K562 (cell line): ENCODE data around the gene KMT2A. TPM values are rescaled to one million over a fixed set of nuclear protein-coding genes. Genes with fewer than 3 reads are reported as not detected.

Experiments
- ATAC-seq: fragments of 200-7000 bp; cut with Tn5 transposase; 3 replicates; pipeline ENCODE4 v1.9.1; 2020; ENCODE audit warnings: moderate library complexity
- BruUV-seq: library from RNA; stranded (reverse); fragments of 400-500 nt; replicated peaks from 2 replicates; lab custom pipeline; 2021; lab: Mats Ljungman, UMichigan
- CTCF ChIA-PET: fragments of 300-600 bp; formaldehyde crosslinking; extraction: SDS; loops from one replicate; lab custom pipeline; 2021; ENCODE audit warnings: low intra/inter-chr PET ratio; lab: Yijun Ruan, JAX
- POLR2A ChIA-PET: fragments of 300-600, 350-650 bp; sonication (Branson Sonifier 250); formaldehyde crosslinking; extraction: SDS; loops from one replicate; lab custom pipeline; 2021; ENCODE audit warnings: antibody characterized with exemption, inconsistent platforms; lab: Yijun Ruan, JAX
- DNase-seq, 4 experiments: peaks; one replicate each; pipeline versions ENCODE4 v3.0.0 to v3.0.0-alpha.2; 2011 to 2018; ENCODE audit warnings: low spot score in 3 of 4, mixed read lengths in 3 of 4; ENCODE audit errors: extremely low read depth in 1 of 4
- FAIRE-seq: peaks from 2 replicates; lab custom pipeline; 2011; peaks lifted over from hg19 to GRCh38; lab: Jason Lieb, UNC
- H2AFZ ChIP-seq: 2 replicates; pipeline ENCODE4 v1.6.0; 2011; ENCODE audit warnings: low read depth, low read length, control low read depth, inconsistent platforms
- H3K27ac ChIP-seq: fragments of 200-600 bp; 3 replicates; pipeline ENCODE4 v1.8.0; 2011; ENCODE audit warnings: low read depth, mild to moderate bottlenecking, control low read depth, inconsistent platforms, low read length, moderate library complexity, mixed read lengths; ENCODE audit errors: extremely low read depth
- H3K27me3 ChIP-seq, 2 experiments: fragments of 300-600 bp in 1 of 2; 2 replicates in 1 of 2; 3 replicates in 1 of 2; pipeline versions ENCODE4 v1.6.0 to v1.8.0; 2011; ENCODE audit warnings: inconsistent platforms in 2 of 2, low read length in 2 of 2, mild to moderate bottlenecking in 1 of 2, mixed read lengths in 1 of 2, moderate library complexity in 1 of 2; ENCODE audit not compliant: control insufficient read depth in 2 of 2, insufficient read depth in 2 of 2
- H3K36me3 ChIP-seq: fragments of 300-600 bp; 3 replicates; pipeline ENCODE4 v1.8.0; 2011; ENCODE audit warnings: mild to moderate bottlenecking, low read length, inconsistent platforms; ENCODE audit not compliant: control insufficient read depth, insufficient read depth
- H3K4me1 ChIP-seq, 2 experiments: fragments of 200-600 bp in 1 of 2; replicated peaks in 1 of 2; 2 replicates in 1 of 2; 3 replicates in 1 of 2; pipeline versions ENCODE4 v1.5.1 to v1.8.0; 2011; ENCODE audit warnings: inconsistent platforms in 2 of 2, low read length in 2 of 2, mild to moderate bottlenecking in 1 of 2, mixed read lengths in 1 of 2, moderate library complexity in 1 of 2; ENCODE audit not compliant: control insufficient read depth in 2 of 2, insufficient read depth in 2 of 2
- H3K4me2 ChIP-seq: 2 replicates; pipeline ENCODE4 v1.6.1; 2011; ENCODE audit warnings: low read length, control low read depth, inconsistent platforms, mixed read lengths; ENCODE audit not compliant: insufficient read depth
- H3K4me3 ChIP-seq: fragments of 200-600 bp; sonication (generic), shearing (Covaris generic); 2 replicates; pipeline ENCODE4 v1.5.1; 2016; ENCODE audit warnings: control low read depth, inconsistent platforms
- H3K79me2 ChIP-seq: fragments of 200-600 bp; 3 replicates; pipeline ENCODE4 v1.8.0; 2011; ENCODE audit warnings: low read length, inconsistent platforms; ENCODE audit not compliant: control insufficient read depth, insufficient read depth
- H3K9ac ChIP-seq, 2 experiments: 2 replicates each; pipeline versions ENCODE4 v1.6.0 to v1.6.1; 2011; ENCODE audit warnings: low read depth in 2 of 2, low read length in 2 of 2, control low read depth in 1 of 2, inconsistent platforms in 1 of 2, mild to moderate bottlenecking in 1 of 2, mixed read lengths in 1 of 2; ENCODE audit not compliant: insufficient read depth in 1 of 2
- H3K9me1 ChIP-seq: one replicate; pipeline ENCODE4 v1.6.0; 2011; ENCODE audit warnings: inconsistent platforms, mild to moderate bottlenecking, low read length, moderate library complexity; ENCODE audit not compliant: control insufficient read depth, insufficient read depth
- H3K9me3 ChIP-seq: replicated peaks from 2 replicates; pipeline ENCODE4 v1.5.1; 2011; ENCODE audit warnings: low read depth, low read length, inconsistent platforms; ENCODE audit not compliant: control insufficient read depth, insufficient read depth
- H4K20me1 ChIP-seq: replicated peaks from 2 replicates; pipeline ENCODE4 v1.6.1; 2011; ENCODE audit warnings: low read length, inconsistent platforms, mixed read lengths; ENCODE audit not compliant: control insufficient read depth, insufficient read depth
- CBX1 ChIP-seq: sonication (generic); IDR thresholded peaks from 2 replicates; pipeline ENCODE4 v1.6.1; 2016; ENCODE audit warnings: antibody characterized with exemption, low read depth, mild to moderate bottlenecking
- FOXK1 ChIP-seq: sonication (generic); formaldehyde crosslinking; IDR thresholded peaks from 2 replicates; pipeline ENCODE4 v1.8.0; 2022; ENCODE audit warnings: missing genetic modification reagents, mild to moderate bottlenecking, borderline replicate concordance
- TCF3 ChIP-seq: sonication (generic); formaldehyde crosslinking; IDR thresholded peaks from 2 replicates; pipeline ENCODE4 v1.4.0; 2020; ENCODE audit warnings: mild to moderate bottlenecking, missing genetic modification reagents
- TRIM28 ChIP-seq: fragments of 450-650 bp; IDR thresholded peaks from 2 replicates; pipeline ENCODE4 v1.6.1; 2017
- ZNF445 ChIP-seq: fragments of 250-450 bp; sonication (Bioruptor Pico); IDR thresholded peaks from 2 replicates; pipeline ENCODE4 v1.4.0; 2020; ENCODE audit warnings: low read depth, mild to moderate bottlenecking, moderate library complexity
- WGBS: fragments of 100-300 bp; shearing (Covaris generic); methylation state at CpG from one replicate; pipeline ENCODE4 v1.1.6; 2016; ENCODE audit warnings: low coverage, mixed read lengths; ENCODE audit not compliant: insufficient coverage; ENCODE audit errors: missing lambda C conversion rate; 5-methylcytosine and 5-hydroxymethylcytosine counted together
- in situ Hi-C: fragments of 300-500 bp; cut with MboI; formaldehyde crosslinking; loops from 4 replicates; pipeline ENCODE4 v1.15.0; 2018; ENCODE audit warnings: inconsistent platforms, mixed read lengths
- intact Hi-C: fragments of 100-400 bp; cut with micrococcal nuclease; formaldehyde crosslinking; loops from 2 replicates; pipeline ENCODE4 v1.14.2; 2022
- polyA plus RNA-seq, 8 experiments: library from polyadenylated mRNA; depleted of rRNA in 4 of 8; stranded (reverse) in 5 of 8; unstranded in 3 of 8; fragments of >200 nt; fragmentation: Nextera tagmentation in 2 of 8; fragmentation: Illumina TruSeq in 1 of 8; extraction: Ambion mirVana in 2 of 8; extraction: Trizol in 1 of 8; gene quantifications; 2 replicates each; pipeline versions ENCODE4 v1.2.1 to v1.2.3, GENCODE V29; 2011 to 2014; ENCODE audit warnings: inconsistent platforms in 1 of 8, missing spikeins in 1 of 8
- total RNA-seq, 7 experiments: library from RNA; depleted of rRNA in 6 of 7; stranded (reverse); fragments of >200 nt in 6 of 7; fragmentation: Illumina TruSeq in 2 of 7; extraction: Trizol in 2 of 7; gene quantifications; 2 replicates each; pipeline versions ENCODE4 v1.2.1 to v1.2.3, GENCODE V29; 2011 to 2021; ENCODE audit warnings: low replicate concordance in 1 of 7
- TF ChIP-seq, protein P1 (sequence below): IDR thresholded peaks from 2 replicates; pipeline ENCODE4 v1.6.1; 2011; ENCODE audit not compliant: insufficient read length; ENCODE audit errors: extremely low read depth
- TF ChIP-seq, protein P2 (sequence below): fragments of 450-650 bp; formaldehyde crosslinking; IDR thresholded peaks from 2 replicates; pipeline ENCODE4 v1.4.0; 2020; ENCODE audit warnings: mild to moderate bottlenecking, moderate library complexity
- TF ChIP-seq, protein P3 (sequence below): sonication (generic); formaldehyde crosslinking; IDR thresholded peaks from 2 replicates; pipeline ENCODE4 v1.8.1; 2022; ENCODE audit warnings: missing genetic modification reagents

The KMT2A gene
- total and polyA plus RNA-seq, 9 of the 15 experiments (the other 6 are each of a cell fraction or from before 2014, with no cell fraction given), result 9.6 to 59.9 (median 32.6) TPM

DNA sequence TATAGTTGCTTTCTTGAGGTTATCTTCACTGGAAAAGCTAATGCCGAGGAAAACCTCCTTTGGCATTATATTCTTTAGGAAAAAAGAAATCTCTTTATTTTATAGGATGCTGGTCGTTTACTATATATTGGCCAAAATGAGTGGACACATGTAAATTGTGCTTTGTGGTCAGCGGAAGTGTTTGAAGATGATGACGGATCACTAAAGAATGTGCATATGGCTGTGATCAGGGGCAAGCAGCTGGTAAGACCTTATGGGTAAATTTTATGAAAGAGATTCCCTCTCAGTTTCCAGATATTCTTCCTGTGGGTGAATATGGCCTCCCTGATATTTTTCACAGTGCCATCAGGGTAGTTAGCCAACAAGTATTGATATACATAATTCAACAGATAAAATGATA, 61.5 kb downstream of the KMT2A start:
- no peaks in the 10 kb centered on the region for H3K4me1 ChIP-seq
- no peak for FAIRE-seq
- no peaks in the 10 kb centered on the region for H3K9me3 ChIP-seq
- H3K79me2 ChIP-seq, result no peaks in the 10 kb centered on the region
- H3K27ac ChIP-seq, result no peak overlapping the region
- POLR2A ChIA-PET, result interaction anchor here (0.7 kb wide), 1 partner anchor 56 kb away, joined by 4 read pairs; no protein-coding TSS in a partner anchor
- no peak overlapping the region for H2AFZ ChIP-seq
- intact Hi-C loops, result no loop called here
- no peak for ATAC-seq
- H3K36me3 ChIP-seq, result peaks cover 95% of the 10 kb centered on the region
- H3K9ac ChIP-seq, result no peak overlapping the region
- CTCF ChIA-PET, result no interaction called here
- H3K4me2 ChIP-seq, result no peak overlapping the region
- no peak for DNase-seq
- no peaks in the 10 kb centered on the region; the same call in 1 of the 2 replicates for H4K20me1 ChIP-seq
- 89% methylated on average over 4 of the region's 4 CpGs for WGBS
- BruUV-seq, result no TSS peak
- H3K4me3 ChIP-seq, result no peak overlapping the region
- no peaks in the 10 kb centered on the region for H3K27me3 ChIP-seq
- H3K9me1 ChIP-seq, result no peaks in the 10 kb centered on the region
- in situ Hi-C loops, result no loop called here
- TF ChIP-seq CBX1, result no peak
- no peak for TF ChIP-seq TRIM28
- no peak for TF ChIP-seq TCF3 (CRISPR knock-in tag)
- no peak for TF ChIP-seq ZNF445 (CRISPR knock-in tag)
- TF ChIP-seq, protein P1, sequence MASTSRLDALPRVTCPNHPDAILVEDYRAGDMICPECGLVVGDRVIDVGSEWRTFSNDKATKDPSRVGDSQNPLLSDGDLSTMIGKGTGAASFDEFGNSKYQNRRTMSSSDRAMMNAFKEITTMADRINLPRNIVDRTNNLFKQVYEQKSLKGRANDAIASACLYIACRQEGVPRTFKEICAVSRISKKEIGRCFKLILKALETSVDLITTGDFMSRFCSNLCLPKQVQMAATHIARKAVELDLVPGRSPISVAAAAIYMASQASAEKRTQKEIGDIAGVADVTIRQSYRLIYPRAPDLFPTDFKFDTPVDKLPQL, result no peak
- TF ChIP-seq, protein P2, sequence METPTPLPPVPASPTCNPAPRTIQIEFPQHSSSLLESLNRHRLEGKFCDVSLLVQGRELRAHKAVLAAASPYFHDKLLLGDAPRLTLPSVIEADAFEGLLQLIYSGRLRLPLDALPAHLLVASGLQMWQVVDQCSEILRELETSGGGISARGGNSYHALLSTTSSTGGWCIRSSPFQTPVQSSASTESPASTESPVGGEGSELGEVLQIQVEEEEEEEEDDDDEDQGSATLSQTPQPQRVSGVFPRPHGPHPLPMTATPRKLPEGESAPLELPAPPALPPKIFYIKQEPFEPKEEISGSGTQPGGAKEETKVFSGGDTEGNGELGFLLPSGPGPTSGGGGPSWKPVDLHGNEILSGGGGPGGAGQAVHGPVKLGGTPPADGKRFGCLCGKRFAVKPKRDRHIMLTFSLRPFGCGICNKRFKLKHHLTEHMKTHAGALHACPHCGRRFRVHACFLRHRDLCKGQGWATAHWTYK, result no peak
- TF ChIP-seq FOXK1 (CRISPR knock-in tag), result no peak
- TF ChIP-seq, protein P3, sequence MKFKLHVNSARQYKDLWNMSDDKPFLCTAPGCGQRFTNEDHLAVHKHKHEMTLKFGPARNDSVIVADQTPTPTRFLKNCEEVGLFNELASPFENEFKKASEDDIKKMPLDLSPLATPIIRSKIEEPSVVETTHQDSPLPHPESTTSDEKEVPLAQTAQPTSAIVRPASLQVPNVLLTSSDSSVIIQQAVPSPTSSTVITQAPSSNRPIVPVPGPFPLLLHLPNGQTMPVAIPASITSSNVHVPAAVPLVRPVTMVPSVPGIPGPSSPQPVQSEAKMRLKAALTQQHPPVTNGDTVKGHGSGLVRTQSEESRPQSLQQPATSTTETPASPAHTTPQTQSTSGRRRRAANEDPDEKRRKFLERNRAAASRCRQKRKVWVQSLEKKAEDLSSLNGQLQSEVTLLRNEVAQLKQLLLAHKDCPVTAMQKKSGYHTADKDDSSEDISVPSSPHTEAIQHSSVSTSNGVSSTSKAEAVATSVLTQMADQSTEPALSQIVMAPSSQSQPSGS, result no peak
